ENCODE results near the gene CYP39A1.

DNA sequence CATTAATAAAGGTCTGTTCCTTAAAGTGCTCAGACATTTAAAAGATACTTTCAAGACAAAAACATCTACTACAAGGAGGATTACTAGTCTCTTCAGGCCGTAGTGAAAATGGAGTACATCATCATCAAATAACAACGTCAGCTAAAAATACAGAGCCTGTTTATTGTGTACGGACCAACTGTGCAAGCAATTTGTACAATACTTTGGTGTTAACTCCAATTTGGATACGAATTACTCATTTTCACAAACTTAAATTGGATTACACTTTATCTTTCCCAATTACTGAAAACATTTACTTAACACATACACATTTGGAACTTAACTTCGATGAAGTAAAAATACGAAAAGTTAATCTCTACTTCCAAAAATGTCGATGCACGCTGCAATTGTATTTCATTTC is 802 bp downstream of the CYP39A1 start:
- TF ChIP-seq POLR2A (IDR thresholded peaks at IDR 0.05; ENCODE audit: low read depth, low read length): no peak
- no peak for TF ChIP-seq POLR2AphosphoS5 (IDR thresholded peaks at IDR 0.05; ENCODE audit: low read depth, low read length)
- no peak for TF ChIP-seq SPI1 (IDR thresholded peaks at IDR 0.05; ENCODE audit: low read depth, low read length)
- TF ChIP-seq TAF1 (IDR thresholded peaks at IDR 0.05; ENCODE audit: low read depth, low read length): no peak
- TF ChIP-seq PAX5 (IDR thresholded peaks at IDR 0.05; ENCODE audit: insufficient read depth, low read length, severe bottlenecking): no peak

Data from GM12891 (cell line).